OCI-LY3 (cell line): Measurements from ENCODE around the gene ADGRG6.

Experiments used
- EZH2phosphoT487 ChIP-seq: fragments of 200-600 bp; shearing (Covaris generic); IDR thresholded peaks from 2 replicates; pipeline ENCODE4 v1.6.1; 2018; ENCODE audit warnings: antibody characterized with exemption, mixed run types, low read depth
- TF ChIP-seq, protein P1 (sequence below): fragments of 200-600, 300-600 bp; sonication (generic); IDR thresholded peaks from 2 replicates; pipeline ENCODE4 v1.5.1; 2014; ENCODE audit warnings: antibody characterized with exemption, low read length, low read depth

DNA sequence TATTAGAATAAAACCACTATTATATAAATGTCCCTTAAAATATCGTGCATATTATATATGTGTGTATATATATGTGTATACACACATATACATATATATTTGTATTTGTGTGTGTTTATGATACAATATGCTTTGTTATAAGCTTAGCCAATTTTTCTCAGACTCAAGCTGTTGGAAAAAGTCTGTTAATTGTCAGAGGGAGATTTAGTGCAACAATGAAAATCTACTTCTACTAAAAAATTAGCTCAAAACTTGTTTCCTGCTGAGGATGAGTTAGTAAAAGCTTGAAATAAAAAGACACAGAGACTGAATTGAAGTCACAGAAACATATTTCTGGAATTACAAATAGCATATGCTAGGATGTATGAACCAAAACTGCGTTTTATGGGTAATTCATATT is 79.4 kb downstream of the ADGRG6 start:
- TF ChIP-seq, protein P1, sequence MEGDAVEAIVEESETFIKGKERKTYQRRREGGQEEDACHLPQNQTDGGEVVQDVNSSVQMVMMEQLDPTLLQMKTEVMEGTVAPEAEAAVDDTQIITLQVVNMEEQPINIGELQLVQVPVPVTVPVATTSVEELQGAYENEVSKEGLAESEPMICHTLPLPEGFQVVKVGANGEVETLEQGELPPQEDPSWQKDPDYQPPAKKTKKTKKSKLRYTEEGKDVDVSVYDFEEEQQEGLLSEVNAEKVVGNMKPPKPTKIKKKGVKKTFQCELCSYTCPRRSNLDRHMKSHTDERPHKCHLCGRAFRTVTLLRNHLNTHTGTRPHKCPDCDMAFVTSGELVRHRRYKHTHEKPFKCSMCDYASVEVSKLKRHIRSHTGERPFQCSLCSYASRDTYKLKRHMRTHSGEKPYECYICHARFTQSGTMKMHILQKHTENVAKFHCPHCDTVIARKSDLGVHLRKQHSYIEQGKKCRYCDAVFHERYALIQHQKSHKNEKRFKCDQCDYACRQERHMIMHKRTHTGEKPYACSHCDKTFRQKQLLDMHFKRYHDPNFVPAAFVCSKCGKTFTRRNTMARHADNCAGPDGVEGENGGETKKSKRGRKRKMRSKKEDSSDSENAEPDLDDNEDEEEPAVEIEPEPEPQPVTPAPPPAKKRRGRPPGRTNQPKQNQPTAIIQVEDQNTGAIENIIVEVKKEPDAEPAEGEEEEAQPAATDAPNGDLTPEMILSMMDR = no peak
- no peak for TF ChIP-seq EZH2phosphoT487
